SU-DHL-6 (cell line): Measurements from ENCODE around the gene SLC44A5.
"Not testable (repeated sequence)": the region's sequence is repeated elsewhere in the genome, so short reads cannot be mapped to it uniquely, and the experiment has no call there.

Experiments
- H2AFZ ChIP-seq: fragments of 200-600 bp; sonication (generic); 2 replicates; pipeline ENCODE4 v1.6.1; 2014; ENCODE audit warnings: low read depth, mild to moderate bottlenecking, moderate library complexity, mixed read lengths, antibody characterized with exemption, low read length; ENCODE audit not compliant: severe bottlenecking
- H3F3A ChIP-seq: fragments of 200-600 bp; shearing (Covaris generic); 2 replicates; pipeline ENCODE4 v1.6.0; 2016; ENCODE audit warnings: antibody characterized with exemption, mild to moderate bottlenecking; ENCODE audit not compliant: insufficient read depth
- H3K27ac ChIP-seq: fragments of 200-600 bp; sonication (generic); 2 replicates; pipeline ENCODE4 v1.5.1; 2016; ENCODE audit warnings: low read depth, mild to moderate bottlenecking, low read length, moderate library complexity, mixed read lengths
- H3K27me3 ChIP-seq: fragments of 200-600 bp; sonication (generic), shearing (Covaris generic); 2 replicates; pipeline ENCODE4 v1.6.0; 2014; ENCODE audit warnings: mild to moderate bottlenecking, low read length
- H3K36me3 ChIP-seq: fragments of 200-600 bp; sonication (generic); 2 replicates; pipeline ENCODE4 v1.6.1; 2014; ENCODE audit warnings: mild to moderate bottlenecking, low read length, mixed read lengths
- H3K4me2 ChIP-seq: fragments of 300-600, 200-600 bp; shearing (Covaris generic), sonication (generic); 2 replicates; pipeline ENCODE4 v1.6.0; 2014; ENCODE audit warnings: low read length, low read depth, mild to moderate bottlenecking; ENCODE audit not compliant: poor library complexity, severe bottlenecking
- H3K4me3 ChIP-seq: fragments of 200-600 bp; sonication (generic); 2 replicates; pipeline ENCODE4 v1.5.1; 2014; ENCODE audit warnings: antibody characterized with exemption, low read length, mild to moderate bottlenecking, mixed read lengths; ENCODE audit not compliant: insufficient read depth, poor library complexity, severe bottlenecking
- H3K79me2 ChIP-seq: fragments of 200-600 bp; sonication (generic); 2 replicates; pipeline ENCODE4 v1.6.1; 2014; ENCODE audit warnings: mild to moderate bottlenecking, low read length, moderate library complexity; ENCODE audit not compliant: insufficient read depth
- H3K9ac ChIP-seq: fragments of 200-600 bp; sonication (generic); 2 replicates; pipeline ENCODE4 v1.7.0; 2014; ENCODE audit warnings: mild to moderate bottlenecking, low read length
- H3K9me2 ChIP-seq: fragments of 200-600 bp; sonication (generic); replicated peaks from 2 replicates; pipeline ENCODE4 v1.6.1; 2014; ENCODE audit warnings: low read length; ENCODE audit not compliant: insufficient read depth
- H3K9me3 ChIP-seq: fragments of 200-600 bp; sonication (generic); 2 replicates; pipeline ENCODE4 v1.6.1; 2014; ENCODE audit warnings: low read length, mixed read lengths; ENCODE audit not compliant: insufficient read depth
- H4K20me1 ChIP-seq: fragments of 200-600 bp; sonication (generic); 2 replicates; pipeline ENCODE4 v1.6.1; 2014; ENCODE audit warnings: low read depth, mild to moderate bottlenecking, antibody characterized with exemption, low read length, moderate library complexity, mixed read lengths
- CTCF ChIP-seq: fragments of 200-600 bp; sonication (generic); IDR thresholded peaks from one replicate; pipeline ENCODE4 v1.5.1; 2017; ENCODE audit warnings: antibody characterized with exemption, mild to moderate bottlenecking, low read length, moderate library complexity; ENCODE audit not compliant: insufficient read depth, poor library complexity, severe bottlenecking
- EZH2phosphoT487 ChIP-seq: fragments of 200-600 bp; sonication (generic), shearing (Covaris generic); conservative IDR thresholded peaks from 2 replicates; pipeline ENCODE4 v1.6.1; 2018; ENCODE audit warnings: mild to moderate bottlenecking, antibody characterized with exemption, low read length, moderate library complexity, mixed read lengths

SLC44A5 gene

GRCh38 chr1:75188892-75189291 lies 422.0 kb downstream of the SLC44A5 start:
- H3K4me3 ChIP-seq = no peak overlapping the region
- H3F3A ChIP-seq = no peaks in the 10 kb centered on the region
- no peaks in the 10 kb centered on the region for H3K79me2 ChIP-seq
- no peaks in the 10 kb centered on the region for H4K20me1 ChIP-seq
- H3K9me2 ChIP-seq = no peaks in the 10 kb centered on the region
- H3K27me3 ChIP-seq = no peaks in the 10 kb centered on the region
- no peak overlapping the region for H2AFZ ChIP-seq
- no peaks in the 10 kb centered on the region for H3K9me3 ChIP-seq
- no peak overlapping the region for H3K27ac ChIP-seq
- no peak overlapping the region for H3K4me2 ChIP-seq
- H3K9ac ChIP-seq = no peak overlapping the region
- H3K36me3 ChIP-seq = no peaks in the 10 kb centered on the region
- TF ChIP-seq EZH2phosphoT487 = no peak
- TF ChIP-seq CTCF = no peak

GRCh38 chr1:75181214-75181955 lies 429.5 kb downstream of the SLC44A5 start:
- not testable (repeated sequence) for H3K27me3 ChIP-seq, H3K79me2 ChIP-seq, H4K20me1 ChIP-seq, H3K9ac ChIP-seq, H3K36me3 ChIP-seq, H2AFZ ChIP-seq, H3K4me3 ChIP-seq, H3K27ac ChIP-seq, H3K4me2 ChIP-seq, H3K9me2 ChIP-seq, H3K9me3 ChIP-seq, H3F3A ChIP-seq

- Histone ChIP-seq H3K4me3 (no peak overlapping the region), H3K27me3 (no peaks in the 10 kb centered on the region), H3K79me2 (no peaks in the 10 kb centered on the region), H3K36me3 (no peaks in the 10 kb centered on the region), H3K4me2 (no peak overlapping the region), H4K20me1 (no peaks in the 10 kb centered on the region), H3K27ac (no peak overlapping the region), H3F3A (no peaks in the 10 kb centered on the region), H3K9me3 (no peaks in the 10 kb centered on the region), H3K9me2 (no peaks in the 10 kb centered on the region), H2AFZ (no peak overlapping the region), H3K9ac (no peak overlapping the region)
- TF ChIP-seq EZH2phosphoT487 (no peak), CTCF (no peak)
These were observed 436.7 kb downstream of the SLC44A5 start for GRCh38 chr1:75174031-75174760.

GRCh38 chr1:75172556-75172955 lies 438.4 kb downstream of the SLC44A5 start:
- H3K4me3 ChIP-seq = no peak overlapping the region
- no peak overlapping the region for H3K4me2 ChIP-seq
- H2AFZ ChIP-seq = no peak overlapping the region
- H3K27me3 ChIP-seq = no peaks in the 10 kb centered on the region
- no peaks in the 10 kb centered on the region for H4K20me1 ChIP-seq
- no peaks in the 10 kb centered on the region for H3K9me3 ChIP-seq
- no peak for TF ChIP-seq CTCF
- TF ChIP-seq EZH2phosphoT487 = no peak
- H3K9ac ChIP-seq = no peak overlapping the region
- H3K36me3 ChIP-seq = no peaks in the 10 kb centered on the region
- H3K27ac ChIP-seq = no peak overlapping the region
- no peaks in the 10 kb centered on the region for H3K79me2 ChIP-seq
- no peaks in the 10 kb centered on the region for H3K9me2 ChIP-seq
- H3F3A ChIP-seq = no peaks in the 10 kb centered on the region
